Peyer's patch (tissue), 4 donors: ENCODE data around the gene BARHL2. TPM values are rescaled to one million over a fixed set of nuclear protein-coding genes. Genes with fewer than 3 reads are reported as not detected.

Source experiments
- DNase-seq, 3 donors: peaks; one replicate each; pipeline ENCODE4 v3.0.0-alpha.2; 2017 to 2019
- H3K27ac ChIP-seq, 4 donors: fragments of 200-600 bp; sonication (generic); one replicate each; pipeline ENCODE4 v1.5.1; 2016 to 2019
- H3K27me3 ChIP-seq, 2 donors: fragments of 200-600 bp; sonication (generic); one replicate each; pipeline ENCODE4 v1.5.1; 2019
- H3K36me3 ChIP-seq, 3 donors: fragments of 200-600 bp; sonication (generic); one replicate each; pipeline ENCODE4 v1.5.1; 2016 to 2019
- H3K4me1 ChIP-seq, 4 donors: fragments of 200-600 bp; sonication (generic); one replicate each; pipeline ENCODE4 v1.5.1; 2016 to 2019
- H3K4me3 ChIP-seq, 4 donors: fragments of 200-600 bp; sonication (generic); 1 replicate in 3 of 4; 2 replicates in 1 of 4; pipeline ENCODE4 v1.5.1; 2016 to 2019; ENCODE audit warnings: mild to moderate bottlenecking in 1 of 4
- H3K9me3 ChIP-seq, 4 donors: fragments of 200-600 bp; sonication (generic); one replicate each; pipeline ENCODE4 v1.5.1; 2016 to 2019; ENCODE audit warnings: mild to moderate bottlenecking in 1 of 4
- POLR2A ChIP-seq, 2 donors: fragments of 450-650 bp; IDR thresholded peaks; one replicate each; pipeline ENCODE4 v1.5.1; 2017; ENCODE audit warnings: antibody characterized with exemption in 2 of 2, mild to moderate bottlenecking in 2 of 2, moderate library complexity in 2 of 2
- total RNA-seq, 4 donors: library from RNA; depleted of rRNA; stranded (reverse); fragments of >200 nt; gene quantifications; one replicate each; pipeline ENCODE4 v1.1.0, GENCODE V29; 2016
- TF ChIP-seq, protein P1 (sequence below), 6 experiments: fragments of 450-650 bp in 4 of 6; fragments of 200-600 bp in 2 of 6; sonication (generic) in 1 of 6; IDR thresholded peaks; one replicate each; pipeline ENCODE4 v1.5.1; 2017 to 2019; ENCODE audit warnings: antibody characterized with exemption in 6 of 6, mild to moderate bottlenecking in 3 of 6, moderate library complexity in 1 of 6

The BARHL2 gene
- total RNA-seq, 4 donors from 2014 or later: not detected

DNA sequence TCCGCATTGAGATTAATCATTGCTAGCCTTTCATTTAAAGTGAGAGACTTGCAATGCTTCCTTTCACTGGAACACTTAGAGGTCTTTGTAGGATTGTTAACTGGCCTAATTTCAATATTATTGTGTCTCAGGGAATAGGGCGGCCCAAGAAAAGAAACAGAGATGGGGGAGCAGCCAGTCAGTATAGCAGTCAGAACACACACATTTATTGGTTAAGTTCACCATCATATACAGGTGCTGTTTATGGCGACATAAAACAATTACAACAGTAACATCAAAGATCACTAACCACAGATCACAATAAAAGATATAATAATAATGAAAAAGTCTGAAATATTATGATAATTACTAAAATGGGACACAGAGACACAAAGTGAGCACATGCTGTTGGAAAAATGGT lies 29.4 kb downstream of the BARHL2 start:
- Histone ChIP-seq H3K9me3 (no peaks in the 10 kb centered on the region), H3K4me3 (no peak overlapping the region), H3K27me3 (no peaks in the 10 kb centered on the region), H3K27ac (no peak overlapping the region), H3K4me1 (no peaks in the 10 kb centered on the region), H3K36me3 (no peaks in the 10 kb centered on the region)
- DNase-seq: no peak
- TF ChIP-seq POLR2A (IDR thresholded peaks at IDR 0.05): no peak
- TF ChIP-seq, protein P1, sequence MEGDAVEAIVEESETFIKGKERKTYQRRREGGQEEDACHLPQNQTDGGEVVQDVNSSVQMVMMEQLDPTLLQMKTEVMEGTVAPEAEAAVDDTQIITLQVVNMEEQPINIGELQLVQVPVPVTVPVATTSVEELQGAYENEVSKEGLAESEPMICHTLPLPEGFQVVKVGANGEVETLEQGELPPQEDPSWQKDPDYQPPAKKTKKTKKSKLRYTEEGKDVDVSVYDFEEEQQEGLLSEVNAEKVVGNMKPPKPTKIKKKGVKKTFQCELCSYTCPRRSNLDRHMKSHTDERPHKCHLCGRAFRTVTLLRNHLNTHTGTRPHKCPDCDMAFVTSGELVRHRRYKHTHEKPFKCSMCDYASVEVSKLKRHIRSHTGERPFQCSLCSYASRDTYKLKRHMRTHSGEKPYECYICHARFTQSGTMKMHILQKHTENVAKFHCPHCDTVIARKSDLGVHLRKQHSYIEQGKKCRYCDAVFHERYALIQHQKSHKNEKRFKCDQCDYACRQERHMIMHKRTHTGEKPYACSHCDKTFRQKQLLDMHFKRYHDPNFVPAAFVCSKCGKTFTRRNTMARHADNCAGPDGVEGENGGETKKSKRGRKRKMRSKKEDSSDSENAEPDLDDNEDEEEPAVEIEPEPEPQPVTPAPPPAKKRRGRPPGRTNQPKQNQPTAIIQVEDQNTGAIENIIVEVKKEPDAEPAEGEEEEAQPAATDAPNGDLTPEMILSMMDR (IDR thresholded peaks at IDR 0.05): no peak

DNA sequence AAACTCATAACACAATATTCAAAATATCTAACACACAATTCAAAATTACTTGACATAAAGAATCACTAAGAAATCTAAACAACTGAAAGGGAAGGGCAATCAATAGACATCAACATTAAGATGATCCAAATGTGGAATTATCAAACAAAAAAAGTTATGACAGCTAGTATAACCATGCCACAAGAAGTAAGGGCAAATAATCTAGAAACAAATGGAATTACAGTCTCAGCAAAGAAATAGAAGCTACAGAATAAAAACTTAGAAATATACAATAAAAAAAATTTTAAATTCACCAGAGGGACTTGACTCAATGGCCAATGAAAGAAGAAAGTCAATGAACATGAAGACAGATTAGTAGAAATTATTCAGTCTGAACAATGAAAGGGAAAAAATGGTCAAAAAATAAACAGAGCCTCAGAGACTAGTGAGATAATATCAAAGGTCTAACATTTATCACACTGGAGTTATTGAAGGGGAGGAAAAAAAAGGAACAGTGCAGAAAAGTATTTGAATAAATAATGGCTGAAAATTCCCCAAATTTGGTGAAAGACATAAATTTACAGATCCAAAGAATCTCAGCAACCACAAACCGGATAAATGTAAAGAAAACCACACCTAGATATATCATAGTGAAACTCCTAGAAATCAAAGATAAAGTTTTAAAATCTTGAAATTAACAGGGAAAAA lies 41.8 kb downstream of the BARHL2 start:
- DNase-seq: no peak
- Histone ChIP-seq H3K4me3 (no peak overlapping the region), H3K4me1 (no peaks in the 10 kb centered on the region), H3K36me3 (no peaks in the 10 kb centered on the region), H3K27ac (no peak overlapping the region), H3K9me3 (peaks cover 0 to 3% (median 0%) of the 10 kb centered on the region in 4 donors), H3K27me3 (no peaks in the 10 kb centered on the region)
- no peak for TF ChIP-seq POLR2A (IDR thresholded peaks at IDR 0.05)
- TF ChIP-seq, protein P1 (IDR thresholded peaks at IDR 0.05): no peak

DNA sequence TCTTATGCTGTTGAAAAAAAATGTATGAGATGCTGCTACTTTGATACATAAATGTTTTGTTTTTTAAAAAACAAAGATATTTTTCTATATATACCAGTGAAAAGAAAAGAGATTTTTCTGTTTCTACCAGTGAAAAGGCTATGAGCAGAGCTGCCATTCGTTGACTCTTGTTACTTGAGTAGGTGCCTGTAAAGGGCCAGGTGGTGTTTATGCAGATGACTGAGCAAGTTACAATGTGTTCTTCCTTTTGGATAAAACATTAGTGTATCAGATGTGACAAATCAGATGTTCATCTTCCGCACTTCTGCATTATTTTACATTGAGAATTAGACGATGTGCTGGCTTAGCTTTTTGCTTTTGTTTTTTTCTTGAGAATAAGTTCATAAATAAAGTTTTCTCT lies 45.4 kb downstream of the BARHL2 start:
- no peak overlapping the region for H3K27ac ChIP-seq
- DNase-seq: no peak
- no peaks in the 10 kb centered on the region for H3K36me3 ChIP-seq
- H3K27me3 ChIP-seq: no peaks in the 10 kb centered on the region
- TF ChIP-seq, protein P1 (IDR thresholded peaks at IDR 0.05): no peak
- no peak for TF ChIP-seq POLR2A (IDR thresholded peaks at IDR 0.05)
- peaks cover 0 to 3% (median 0%) of the 10 kb centered on the region in 4 donors for H3K9me3 ChIP-seq
- no peak overlapping the region for H3K4me3 ChIP-seq
- H3K4me1 ChIP-seq: no peaks in the 10 kb centered on the region

DNA sequence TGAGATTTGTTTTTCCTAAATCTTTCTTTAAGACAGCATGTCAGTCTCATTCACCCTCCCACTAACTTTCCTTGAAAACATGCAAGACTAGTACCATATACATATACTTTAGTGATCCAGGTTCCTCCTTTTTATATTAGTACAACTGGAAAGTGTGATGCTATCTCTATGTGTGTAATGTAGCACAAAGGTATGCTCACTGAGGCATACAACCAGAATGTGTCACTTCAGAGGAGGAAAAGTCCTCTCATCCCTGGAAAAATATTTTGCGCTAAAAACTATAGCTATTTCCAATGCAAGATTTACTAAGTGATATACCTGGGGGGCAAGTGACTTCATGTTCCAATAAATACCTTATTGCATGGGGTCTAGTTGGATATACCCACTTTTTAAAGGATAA lies 45.9 kb downstream of the BARHL2 start:
- Histone ChIP-seq H3K4me1 (no peaks in the 10 kb centered on the region), H3K27me3 (no peaks in the 10 kb centered on the region), H3K36me3 (no peaks in the 10 kb centered on the region), H3K9me3 (peaks cover 0 to 3% (median 0%) of the 10 kb centered on the region in 4 donors), H3K27ac (no peak overlapping the region), H3K4me3 (no peak overlapping the region)
- DNase-seq: no peak
- no peak for TF ChIP-seq POLR2A (IDR thresholded peaks at IDR 0.05)
- TF ChIP-seq, protein P1 (IDR thresholded peaks at IDR 0.05): no peak
